ENCODE results near the gene ADAM8. TPM values are rescaled to one million over a fixed set of nuclear protein-coding genes. Genes with fewer than 3 reads are reported as not detected.

The ADAM8 gene
- total and polyA plus RNA-seq, 10 of the 15 experiments (the other 5 are each of a cell fraction or from before 2014, with no cell fraction given), result 0.37 to 92.7 (median 21.7) TPM

GRCh38 chr10:133307776-133308420, 31.2 kb upstream of the ADAM8 start:
- FAIRE-seq (peak; percentile 95), DNase-seq (ENCODE audit: low read depth, low spot score) (peak; percentile 51), ATAC-seq (peak; percentile 74)
- Histone ChIP-seq H3K9ac (ENCODE audit: control insufficient read depth, insufficient read depth, low read length) (peak overlapping the region; percentile 94), H3K9me3 (replicated peaks; ENCODE audit: control insufficient read depth, insufficient read depth, low read length) (no peaks in the 10 kb centered on the region), H3K27ac (ENCODE audit: control insufficient read depth, insufficient read depth) (peak overlapping the region; percentile 95), H3K4me1 (ENCODE audit: control insufficient read depth, insufficient read depth, low read length) (peaks cover 19% of the 10 kb centered on the region), H3K79me2 (ENCODE audit: control insufficient read depth, insufficient read depth, low read length) (peaks cover 38% of the 10 kb centered on the region), H2AFZ (ENCODE audit: control insufficient read depth, low read depth, low read length) (no peak overlapping the region), H3K4me2 (ENCODE audit: control insufficient read depth, insufficient read depth) (peak overlapping the region; percentile 97), H3K27me3 (replicated peaks in 1 of 2; ENCODE audit: control insufficient read depth in 2 of 2, insufficient read depth in 2 of 2, low read length in 1 of 2) (no peaks in the 10 kb centered on the region), H4K20me1 (ENCODE audit: control insufficient read depth, insufficient read depth) (no peaks in the 10 kb centered on the region; the same call in 1 of the 2 replicates), H3K36me3 (ENCODE audit: control insufficient read depth in 2 of 2, insufficient read depth in 2 of 2, low read length in 1 of 2) (peaks cover 0 to 6% of the 10 kb centered on the region in 2 experiments; a peak in 3 of 4 replicates), H3K4me3 (peak overlapping the region; percentile 95)
- BruUV-seq (replicated peaks), result no TSS peak
- SMC1A ChIA-PET (ENCODE audit: uncharacterized antibody, unreplicated experiment), result interaction anchor here (0.7 to 1.7 kb wide), 4 partner anchors 29 to 164 kb away, joined by 3 to 7 read pairs (median 4); no protein-coding TSS in a partner anchor
- in situ Hi-C loops (cut with MboI), result loop anchor here (5.0 kb wide), 1 partner anchor 166 kb away; no protein-coding TSS in a partner anchor
- RAD21 ChIA-PET (ENCODE audit: unreplicated experiment), result interaction anchor here (0.7 to 1.3 kb wide), 3 partner anchors 21 to 80 kb away, joined by 3 to 4 read pairs (median 3); no protein-coding TSS in a partner anchor
- CTCF ChIA-PET, result interaction anchor here (0.8 to 2.9 kb wide), 11 partner anchors 9 to 345 kb away, joined by 3 to 15 read pairs (median 4); partner anchors contain the start of gene ADAM8
- intact Hi-C loops (cut with micrococcal nuclease; ENCODE audit: unreplicated experiment), result loop anchor here (2.0 to 5.0 kb wide), 2 partner anchors 33 to 84 kb away; partner anchors contain the start of gene MTG1
- POLR2A ChIA-PET, result interaction anchor here (0.9 kb wide), 1 partner anchor 29 kb away, joined by 3 read pairs; no protein-coding TSS in a partner anchor
- 4% methylated on average over 25 of the region's 25 CpGs for WGBS (ENCODE audit: insufficient coverage, insufficient replicate concordance, low lambda C conversion rate, missing lambda C conversion rate)
- TF ChIP-seq MXI1 (IDR thresholded peaks at IDR 0.05; ENCODE audit: low read depth, low read length) (peak; percentile 54), HDAC2 (IDR thresholded peaks at IDR 0.05) (no peak), SIN3A (IDR thresholded peaks at IDR 0.05; ENCODE audit: low read depth, low read length) (peak; percentile 35; the same call in 1 of the 2 replicates), SIX5 (IDR thresholded peaks at IDR 0.05; ENCODE audit: low read depth, low read length, severe bottlenecking) (no peak), SMC3 (IDR thresholded peaks at IDR 0.05; ENCODE audit: borderline replicate concordance, low read length) (peak; percentile 42; the same call in 1 of the 2 replicates), BHLHE40 (IDR thresholded peaks at IDR 0.05; ENCODE audit: borderline replicate concordance in 1 of 2, low read depth in 2 of 2, low read length in 1 of 2) (peak in 1 of 2 experiments; percentile 19; a peak in 1 of 4 replicates), JUNB (IDR thresholded peaks at IDR 0.05) (no peak), CREB1 (IDR thresholded peaks at IDR 0.05; ENCODE audit: low read depth) (0 out of 2 replicates have a peak, but pooled peaks have one; percentile 26), SMARCA5 (IDR thresholded peaks at IDR 0.05) (peak; percentile 85), MEF2A (IDR thresholded peaks at IDR 0.05; ENCODE audit: insufficient read depth, low read depth, low read length) (no peak), RAD21 (IDR thresholded peaks at IDR 0.05; ENCODE audit: insufficient read depth, low read depth, low read length) (peak; percentile 44; the same call in 1 of the 2 replicates), PML (IDR thresholded peaks at IDR 0.05; ENCODE audit: low read length) (no peak), FOXM1 (IDR thresholded peaks at IDR 0.05; ENCODE audit: low read depth, low read length) (0 out of 2 replicates have a peak, but pooled peaks have one; percentile 30), NKRF (conservative IDR thresholded peaks at IDR 0.05) (0 out of 2 replicates have a peak, but pooled peaks have one; percentile 28), JUND (IDR thresholded peaks at IDR 0.05; ENCODE audit: low read depth, low read length) (0 out of 2 replicates have a peak, but pooled peaks have one; percentile 7), SMAD1 (IDR thresholded peaks at IDR 0.05; ENCODE audit: low read depth, partially characterized antibody) (no peak), CTCF (IDR thresholded peaks at IDR 0.05 in 2 of 3, conservative IDR thresholded peaks at IDR 0.05 in 1 of 3; ENCODE audit: control insufficient read depth in 2 of 3, extremely low read depth in 1 of 3, insufficient read depth in 1 of 3, low read depth in 3 of 3, low read length in 3 of 3) (peak; percentile 83 to 91 (median 90)), USF2 (IDR thresholded peaks at IDR 0.05; ENCODE audit: borderline replicate concordance, low read depth, low read length) (no peak)
